Uterus (tissue), 2 donors: ENCODE measurements around the gene CCDC70.

Source experiments
- CTCF ChIP-seq, 4 experiments: fragments of 200-600 bp in 2 of 4; fragments of 450-650 bp in 2 of 4; sonication (generic) in 2 of 4; IDR thresholded peaks; one replicate each; pipeline ENCODE4 v1.5.1; 2016 to 2019; ENCODE audit warnings: antibody characterized with exemption in 4 of 4, mild to moderate bottlenecking in 2 of 4, moderate library complexity in 1 of 4
- POLR2A ChIP-seq, 2 donors: fragments of 450-650 bp; IDR thresholded peaks; one replicate each; pipeline ENCODE4 v1.6.1; 2016; ENCODE audit warnings: antibody characterized with exemption in 2 of 2, mild to moderate bottlenecking in 1 of 2, moderate library complexity in 1 of 2

- TF ChIP-seq CTCF (IDR thresholded peaks at IDR 0.05) (no peak), POLR2A (IDR thresholded peaks at IDR 0.05) (no peak)
Observed at GRCh38 chr13:51831519-51831918, 30.2 kb upstream of the CCDC70 start.
